GM21737 (cell line): ENCODE data around the gene VPS54.
"Not testable (repeated sequence)": the region's sequence is repeated elsewhere in the genome, so short reads cannot be mapped to it uniquely, and the experiment has no call there.

Experiments used
- ATAC-seq: cut with Tn5 transposase; IDR thresholded peaks from one replicate; pipeline ENCODE4 v1.9.1; 2021; ENCODE audit warnings: mild to moderate bottlenecking, moderate library complexity; ENCODE audit not compliant: unreplicated experiment

VPS54 gene

DNA sequence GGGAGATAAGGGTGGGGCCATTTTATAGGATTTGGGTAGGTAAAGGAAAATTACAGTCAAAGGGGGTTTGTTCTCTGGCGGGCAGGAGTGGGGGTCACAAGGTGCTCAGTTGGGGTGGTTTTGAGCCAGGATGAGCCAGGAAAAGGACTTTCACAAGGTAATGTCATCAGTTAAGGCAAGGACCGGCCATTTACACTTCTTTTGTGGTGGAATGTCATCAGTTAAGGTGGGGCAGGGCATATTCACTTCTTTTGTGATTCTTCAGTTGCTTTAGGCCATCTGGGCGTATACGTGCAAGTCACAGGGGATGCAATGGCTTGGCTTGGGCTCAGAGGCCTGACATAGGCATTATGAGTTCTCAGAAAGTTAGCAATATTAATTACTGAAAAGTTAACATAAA lies 171.7 kb downstream of the VPS54 start:
- ATAC-seq, result not testable (repeated sequence)

DNA sequence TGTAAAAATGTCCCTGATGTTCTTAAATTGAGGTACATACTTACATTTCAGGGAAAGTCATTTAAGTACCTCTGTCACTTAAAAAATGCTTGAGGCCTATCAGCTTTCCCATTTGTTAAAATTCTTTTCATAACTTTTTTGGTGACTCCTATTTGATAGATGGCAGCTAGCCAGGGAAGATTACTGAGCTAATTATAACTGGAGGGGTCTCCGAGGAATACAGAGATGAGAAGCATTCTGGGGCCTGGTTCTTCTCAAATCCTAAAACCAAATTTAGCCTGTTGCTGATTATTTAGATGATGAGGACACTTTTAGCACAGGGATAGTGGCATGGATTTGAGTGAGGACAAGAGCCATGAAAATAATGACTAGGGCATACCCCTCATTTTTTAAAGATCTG lies 172.7 kb downstream of the VPS54 start:
- ATAC-seq, result no peak

DNA sequence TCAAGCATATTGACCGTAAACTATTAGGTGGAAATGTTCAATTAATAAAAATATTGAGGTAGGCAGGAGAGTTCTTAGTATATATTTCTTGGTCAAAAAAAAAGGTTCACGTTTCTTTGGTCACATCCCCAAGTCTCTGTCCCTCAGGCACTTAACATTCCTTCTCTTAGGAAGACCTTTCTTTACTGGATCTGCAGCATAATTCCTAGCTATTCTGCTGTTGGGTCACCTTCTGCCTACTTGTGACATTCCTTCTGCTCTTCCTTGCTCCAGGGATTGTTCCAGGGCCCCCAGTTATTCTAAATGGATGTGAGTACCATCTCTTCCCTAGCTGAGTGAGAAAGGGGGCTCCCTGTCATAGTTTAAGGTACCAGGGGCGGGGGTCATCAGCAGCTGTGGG lies 173.4 kb downstream of the VPS54 start:
- no peak for ATAC-seq

DNA sequence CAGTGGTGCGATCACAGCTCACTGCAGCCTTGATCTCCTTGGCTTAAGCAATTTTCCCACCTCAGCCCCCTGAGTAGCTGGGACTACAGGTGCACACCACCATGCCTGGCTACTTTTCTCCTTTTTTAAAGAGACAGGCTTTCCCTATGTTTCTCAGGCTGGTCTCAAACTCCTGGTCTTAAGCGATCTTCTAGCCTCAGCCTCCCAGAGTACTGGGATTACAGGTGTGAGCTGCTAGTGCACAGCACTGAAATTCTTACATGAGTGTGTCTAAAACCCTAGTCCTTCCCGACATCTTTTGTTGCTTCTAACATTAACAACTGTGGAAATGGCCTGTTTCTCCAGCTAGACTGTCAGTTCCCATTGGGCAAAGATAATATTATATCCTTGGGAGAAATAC lies 174.6 kb downstream of the VPS54 start:
- ATAC-seq, result no peak

DNA sequence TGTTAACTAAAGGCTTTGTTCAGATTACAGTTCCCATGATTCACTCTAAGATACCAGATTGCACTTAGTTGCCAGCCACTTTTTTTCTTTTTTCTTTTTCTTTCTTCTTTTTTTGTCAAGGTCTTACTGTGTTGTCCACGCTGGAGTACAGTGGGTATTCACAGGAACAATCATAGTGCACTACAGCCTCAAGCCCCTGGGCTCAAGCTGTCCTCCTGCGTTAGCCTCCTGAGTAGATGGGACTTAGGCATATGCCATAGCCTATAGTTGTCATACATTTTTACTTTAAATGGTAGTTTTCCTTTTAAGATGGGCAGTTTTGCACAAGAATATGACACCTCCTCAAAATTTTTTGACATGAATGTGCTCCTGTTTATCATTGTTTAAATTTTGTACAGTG lies 175.4 kb downstream of the VPS54 start:
- no peak for ATAC-seq

DNA sequence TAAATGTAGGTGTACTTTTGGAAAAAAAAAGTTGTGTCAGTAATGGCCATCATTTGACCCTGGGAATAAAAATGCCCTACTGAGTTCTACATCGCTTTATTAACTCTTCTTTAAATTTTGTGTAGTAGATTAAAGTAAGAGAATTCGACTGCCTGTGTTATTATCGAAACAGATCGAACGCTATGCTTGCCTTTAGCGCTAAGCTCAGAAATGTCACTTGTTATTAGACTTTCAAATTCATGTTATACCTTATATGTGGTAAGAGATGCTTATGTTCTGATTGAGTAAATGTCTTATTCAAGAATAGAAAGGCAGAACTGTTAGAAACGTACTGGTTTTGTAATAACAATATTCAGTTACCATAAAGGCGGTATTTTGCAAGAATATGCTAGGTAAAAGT lies 176.1 kb downstream of the VPS54 start:
- ATAC-seq, result no peak

DNA sequence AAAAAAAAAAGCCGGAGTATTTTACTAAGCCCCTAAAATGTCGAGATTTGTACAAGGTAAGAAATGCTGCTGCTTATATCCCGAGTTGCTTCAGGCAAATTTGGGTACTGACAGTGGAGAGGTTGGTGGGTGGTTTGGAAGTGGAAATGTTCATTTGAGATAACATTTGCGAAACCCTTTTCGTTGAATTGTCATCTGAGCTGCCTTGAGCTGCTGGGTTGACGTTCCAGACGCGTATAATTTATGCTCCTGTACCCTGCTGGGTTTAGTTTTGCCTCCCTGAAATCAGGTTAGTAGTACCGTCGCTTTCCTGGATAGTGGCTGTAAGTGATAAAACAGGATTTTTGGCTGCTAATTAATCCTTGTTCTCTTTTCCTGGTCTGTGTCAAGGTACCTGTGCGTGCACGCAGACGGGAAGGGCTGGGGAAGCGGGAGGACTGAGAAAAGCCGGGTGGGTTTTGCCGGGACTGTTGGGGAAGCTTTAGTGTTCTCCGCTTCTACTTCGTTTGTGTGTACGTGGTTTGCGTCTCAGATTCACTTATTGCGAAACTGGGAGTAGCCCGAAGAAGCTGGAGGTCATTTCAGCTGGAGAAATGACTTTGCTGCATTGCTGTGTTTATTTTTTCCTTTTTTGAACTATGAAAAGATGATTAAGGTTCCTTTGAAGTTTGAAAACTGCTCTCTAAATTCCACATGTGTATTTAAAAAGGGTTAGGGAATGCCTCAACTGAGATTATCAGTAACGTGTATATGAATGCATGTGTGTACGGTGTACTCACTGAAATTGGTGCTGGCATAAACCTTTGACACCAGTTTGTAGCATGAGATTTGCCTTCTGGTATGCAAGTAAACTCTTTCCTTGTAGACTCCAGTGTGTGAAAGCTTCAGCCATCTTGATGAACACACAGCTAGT lies 176.8 kb downstream of the VPS54 start:
- no peak for ATAC-seq
